HG02852 (cell line): ENCODE measurements around the gene PHKG2.

Experiments
- ATAC-seq: cut with Tn5 transposase; IDR thresholded peaks from one replicate; pipeline ENCODE4 v1.9.1; 2021; ENCODE audit warnings: mild to moderate bottlenecking, moderate library complexity; ENCODE audit not compliant: unreplicated experiment

The PHKG2 gene

DNA sequence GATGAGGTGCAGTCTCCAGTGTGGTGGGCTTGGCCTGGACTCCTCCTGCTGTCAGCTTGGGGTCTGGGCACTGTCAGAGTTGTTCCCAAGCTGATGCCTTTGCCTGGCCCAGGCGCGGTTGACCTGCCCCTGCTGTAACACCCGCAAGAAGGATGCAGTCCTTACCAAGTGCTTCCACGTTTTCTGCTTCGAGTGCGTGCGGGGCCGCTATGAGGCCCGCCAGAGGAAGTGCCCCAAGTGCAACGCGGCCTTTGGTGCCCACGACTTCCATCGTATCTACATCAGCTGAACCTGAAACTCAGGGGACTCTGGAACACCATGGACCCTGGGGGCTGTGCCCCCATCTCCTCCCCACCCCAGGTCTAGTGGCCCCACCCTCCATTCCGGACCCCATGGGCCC lies 25.6 kb downstream of the PHKG2 start:
- ATAC-seq: no peak

DNA sequence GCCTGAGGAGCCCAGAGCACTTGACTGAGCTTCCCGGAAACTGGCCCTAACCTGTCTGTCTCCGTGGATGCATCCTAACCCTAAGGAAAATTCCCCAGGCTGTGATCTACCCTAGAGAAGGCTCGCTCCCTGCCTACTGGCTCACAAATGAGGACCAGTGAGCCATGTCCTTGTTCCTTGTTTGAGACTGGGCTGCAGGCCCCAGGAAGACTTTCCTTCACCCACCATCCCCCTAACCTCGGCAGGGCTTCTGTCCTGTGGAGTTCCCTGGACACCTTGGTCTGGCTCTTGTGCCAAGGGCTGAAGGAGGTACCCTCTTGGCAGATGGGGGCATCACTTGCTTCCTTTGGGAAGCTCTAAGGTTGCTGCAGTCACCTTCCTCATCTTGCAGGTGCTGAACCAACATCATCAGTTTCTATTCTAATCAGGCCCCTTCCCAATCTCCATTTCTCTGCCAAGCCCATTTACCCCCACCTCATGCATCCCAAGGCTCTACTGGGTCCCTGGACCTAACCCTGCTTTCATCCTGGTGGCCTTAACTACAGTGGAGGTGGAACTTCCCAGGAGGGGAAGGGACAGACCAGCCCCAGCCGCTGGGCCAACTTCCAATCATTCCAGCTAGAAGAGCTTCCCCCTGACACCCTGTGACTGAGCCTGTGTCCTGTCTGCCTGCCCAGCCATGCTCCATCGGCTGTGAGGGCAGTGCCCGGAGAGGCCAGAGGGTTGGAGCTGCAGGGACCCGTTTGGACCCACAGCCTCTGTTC lies 26.3 kb downstream of the PHKG2 start:
- no peak for ATAC-seq

DNA sequence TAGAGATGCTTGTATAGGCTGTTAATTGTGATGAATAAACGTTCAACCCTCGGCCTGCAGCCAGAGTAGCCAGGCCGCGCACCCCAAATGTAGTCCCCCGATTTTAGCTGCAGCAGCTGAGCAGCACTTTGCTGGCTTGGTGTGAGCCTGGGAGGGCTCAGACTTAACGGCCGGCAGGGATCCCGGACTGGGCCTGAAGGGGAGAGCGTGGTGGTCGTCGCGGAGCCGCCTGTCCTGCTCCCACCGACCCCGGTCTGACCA lies 26.8 kb downstream of the PHKG2 start:
- no peak for ATAC-seq

DNA sequence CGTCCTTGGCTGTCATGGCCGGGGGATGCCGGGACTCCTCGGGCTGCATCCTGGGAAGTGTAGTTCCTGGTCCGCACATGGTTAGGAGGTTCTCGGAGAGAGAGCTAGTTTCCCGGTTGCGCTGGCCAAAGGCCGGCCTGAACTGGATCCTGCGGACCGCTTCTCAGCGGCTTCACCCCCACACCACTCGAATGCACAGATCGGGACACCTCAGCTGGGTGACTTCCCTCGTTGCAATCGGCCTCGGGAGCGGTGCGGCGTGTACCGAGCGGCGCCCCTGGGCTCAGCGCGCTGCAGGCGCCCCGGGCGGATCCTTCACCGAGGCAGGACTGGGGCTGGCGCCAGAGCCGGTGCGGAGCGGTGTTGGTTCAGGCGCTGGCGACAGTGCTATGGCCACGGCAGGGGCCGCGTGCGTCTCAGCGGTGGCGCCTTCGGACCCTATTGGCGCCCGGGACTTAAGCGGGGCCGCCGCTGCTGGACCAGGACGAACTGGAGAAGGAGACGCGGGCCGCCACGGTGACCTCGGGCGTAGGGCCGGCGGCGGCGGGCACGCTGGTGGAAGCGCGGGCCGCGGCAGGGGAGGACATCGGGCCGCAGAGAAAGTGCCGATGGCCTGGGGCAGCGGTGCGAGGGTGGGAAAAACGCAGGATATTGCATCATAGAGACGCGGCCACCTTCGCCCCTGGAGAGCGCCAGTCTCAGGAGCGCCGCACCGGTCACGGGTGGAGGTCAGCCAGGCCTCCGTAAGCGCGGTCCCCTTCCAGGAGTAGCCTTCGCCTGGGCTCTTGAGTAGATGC lies 27.4 kb downstream of the PHKG2 start:
- peak; percentile 58 for ATAC-seq

DNA sequence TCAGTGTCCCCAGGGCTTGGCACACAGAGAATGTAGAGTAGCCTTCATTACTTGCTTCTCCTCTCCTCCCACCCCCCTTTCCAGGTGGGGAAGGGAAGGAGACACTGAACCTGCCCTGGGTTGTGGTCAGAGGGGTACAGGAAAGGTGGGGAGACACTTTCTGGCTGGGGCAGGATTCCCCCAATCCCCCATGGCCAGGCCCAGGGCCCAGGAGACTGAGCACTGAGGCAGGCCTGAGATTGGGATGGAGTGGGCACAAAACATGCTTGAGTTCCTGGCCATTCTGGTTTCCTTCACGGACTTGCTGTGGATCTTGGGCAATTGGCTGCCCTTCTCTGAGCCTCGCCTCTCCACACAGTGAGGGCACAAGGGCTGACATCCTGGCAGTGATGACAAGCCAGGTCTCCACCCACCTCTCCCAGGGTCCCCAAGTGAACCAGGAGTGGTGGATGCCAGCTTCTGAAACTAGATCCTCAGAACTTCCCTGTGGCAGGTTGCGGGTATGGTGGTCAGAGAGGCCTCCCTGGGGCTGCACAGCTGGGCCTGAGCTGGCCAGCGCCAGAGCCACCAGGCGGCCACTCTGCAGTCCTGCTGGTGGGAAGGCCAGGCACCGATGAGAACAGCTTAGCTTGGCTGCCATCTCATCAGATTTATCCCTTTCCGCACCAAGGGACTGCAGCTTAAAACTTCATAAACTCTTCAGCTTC lies 29.5 kb downstream of the PHKG2 start:
- ATAC-seq: no peak

DNA sequence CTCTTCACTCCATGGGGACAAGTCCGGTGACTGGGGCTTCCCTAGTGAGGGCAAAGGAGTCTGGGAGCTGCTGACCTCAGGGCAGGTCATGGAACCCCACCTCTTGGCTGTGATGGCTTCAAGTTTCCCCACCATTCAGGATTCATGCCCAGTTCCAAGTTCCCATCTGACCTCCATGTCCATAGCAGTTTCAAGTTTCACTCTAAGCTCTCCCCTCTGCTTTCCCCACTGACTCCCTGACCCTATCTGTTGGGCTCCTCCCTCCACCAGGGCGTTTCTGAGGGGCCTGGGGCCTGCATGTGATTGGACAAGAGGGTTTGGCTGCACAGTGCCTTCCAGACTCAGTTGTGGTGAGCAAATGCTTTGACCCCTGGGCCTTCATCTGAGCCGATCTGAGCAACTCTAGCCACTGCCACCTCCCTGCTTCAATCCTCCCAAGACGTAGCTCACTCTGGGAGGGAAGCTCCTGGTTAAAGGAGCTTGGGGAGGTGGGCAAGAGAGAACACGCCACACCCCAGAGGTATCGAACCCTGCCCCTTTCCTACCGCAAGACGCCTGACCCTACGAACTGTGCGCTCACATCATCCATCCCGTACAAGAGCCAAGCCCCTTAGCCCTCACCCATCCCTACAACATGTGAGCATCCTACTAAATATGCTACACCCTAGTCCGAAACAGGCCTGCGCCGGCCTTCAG lies 30.5 kb downstream of the PHKG2 start:
- no peak for ATAC-seq

DNA sequence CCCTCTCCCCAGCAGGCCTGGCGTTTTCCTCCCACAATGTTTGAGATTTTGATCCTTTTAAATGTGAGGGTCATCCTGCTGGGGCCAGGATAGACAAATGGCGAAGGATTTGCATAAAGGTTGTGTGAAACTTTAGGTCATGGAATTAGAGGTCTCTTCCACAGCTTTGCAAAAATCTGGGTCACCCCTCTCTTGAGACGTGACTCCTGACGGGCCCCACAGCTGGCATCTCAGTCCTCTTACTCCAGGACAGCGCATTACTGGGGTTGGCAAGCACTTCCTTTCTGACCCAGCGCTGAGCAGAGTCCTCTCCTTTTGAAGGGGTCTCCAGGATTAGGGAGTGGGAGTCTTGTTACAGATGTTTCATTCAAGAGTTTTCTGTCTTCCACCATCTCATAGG lies 31.4 kb downstream of the PHKG2 start:
- ATAC-seq: no peak

DNA sequence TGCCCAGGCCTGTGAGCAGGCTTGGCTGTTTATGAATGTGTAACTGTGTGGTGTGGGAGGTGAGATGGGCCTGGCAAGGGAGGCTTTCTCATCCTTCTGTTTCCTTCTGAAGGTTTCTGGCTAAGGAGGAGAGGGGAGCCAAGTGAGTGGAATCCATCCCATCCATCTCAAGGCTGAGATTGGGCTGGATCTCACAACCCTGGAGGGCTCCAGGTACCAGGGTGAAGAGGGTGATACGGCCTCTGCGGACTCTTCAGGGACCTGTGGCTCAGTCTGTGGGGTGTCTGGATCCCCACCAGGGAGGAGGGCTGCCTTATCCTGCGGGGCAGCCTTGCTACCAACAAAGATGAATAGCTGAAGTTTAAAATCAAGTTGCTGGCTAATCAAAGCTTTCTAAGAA lies 31.8 kb downstream of the PHKG2 start:
- ATAC-seq: no peak

DNA sequence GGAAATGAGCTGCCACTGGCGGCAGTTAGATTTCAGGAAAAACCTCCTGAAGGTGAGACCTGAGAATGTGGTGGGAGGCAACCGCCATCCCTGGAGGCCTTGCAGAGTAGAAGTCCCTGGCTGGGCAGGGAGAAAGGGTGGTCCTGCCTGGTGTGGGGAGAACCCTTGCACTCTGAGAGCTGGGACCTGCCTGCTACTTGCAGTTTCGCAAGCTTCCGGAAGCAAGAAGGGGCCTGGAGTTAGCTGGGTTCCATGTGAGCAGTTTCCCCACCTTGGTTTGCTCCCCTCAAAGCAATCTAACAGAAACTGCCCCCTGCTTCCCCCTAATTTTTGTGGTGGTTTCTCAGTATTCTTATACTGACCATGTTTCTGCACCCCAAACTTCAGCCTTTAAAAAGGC lies 32.3 kb downstream of the PHKG2 start:
- ATAC-seq: no peak

DNA sequence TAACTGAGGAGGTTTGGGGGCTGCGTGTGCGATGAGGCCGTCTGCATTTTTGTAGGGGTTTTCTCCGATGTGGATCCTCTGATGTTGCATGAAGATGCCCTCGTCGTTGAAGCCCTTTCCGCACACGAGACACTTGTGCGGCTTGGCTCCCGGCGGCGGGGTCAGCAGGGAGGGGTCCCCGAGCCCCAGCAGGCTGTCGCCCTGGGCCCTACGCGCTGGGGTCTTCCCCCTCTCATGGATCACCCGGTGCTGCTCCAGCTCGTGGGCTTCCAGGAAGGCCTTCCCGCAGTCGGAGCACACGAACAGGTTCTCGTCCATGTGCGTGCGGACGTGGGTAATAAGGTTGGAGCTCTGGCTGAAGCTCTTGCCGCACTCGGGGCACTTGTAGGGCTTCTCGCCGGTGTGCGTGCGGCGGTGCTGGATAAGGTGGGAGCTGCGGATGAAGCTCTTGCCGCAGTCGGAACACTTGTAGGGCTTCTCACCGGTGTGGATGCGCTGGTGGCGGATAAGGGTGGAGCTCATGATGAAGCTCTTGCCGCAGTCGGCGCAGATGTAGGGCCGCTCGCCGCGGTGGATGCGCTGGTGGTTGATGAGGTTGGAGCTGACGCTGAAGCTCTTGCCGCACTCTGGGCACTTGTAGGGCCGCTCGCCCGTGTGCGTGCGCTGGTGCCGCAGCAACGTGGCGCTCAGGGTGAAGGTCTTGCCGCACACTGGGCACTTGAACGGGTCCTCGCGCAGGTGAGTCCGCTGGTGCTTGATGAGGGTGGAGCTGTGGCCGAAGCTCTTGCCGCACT lies 34.5 kb downstream of the PHKG2 start:
- ATAC-seq: no peak

DNA sequence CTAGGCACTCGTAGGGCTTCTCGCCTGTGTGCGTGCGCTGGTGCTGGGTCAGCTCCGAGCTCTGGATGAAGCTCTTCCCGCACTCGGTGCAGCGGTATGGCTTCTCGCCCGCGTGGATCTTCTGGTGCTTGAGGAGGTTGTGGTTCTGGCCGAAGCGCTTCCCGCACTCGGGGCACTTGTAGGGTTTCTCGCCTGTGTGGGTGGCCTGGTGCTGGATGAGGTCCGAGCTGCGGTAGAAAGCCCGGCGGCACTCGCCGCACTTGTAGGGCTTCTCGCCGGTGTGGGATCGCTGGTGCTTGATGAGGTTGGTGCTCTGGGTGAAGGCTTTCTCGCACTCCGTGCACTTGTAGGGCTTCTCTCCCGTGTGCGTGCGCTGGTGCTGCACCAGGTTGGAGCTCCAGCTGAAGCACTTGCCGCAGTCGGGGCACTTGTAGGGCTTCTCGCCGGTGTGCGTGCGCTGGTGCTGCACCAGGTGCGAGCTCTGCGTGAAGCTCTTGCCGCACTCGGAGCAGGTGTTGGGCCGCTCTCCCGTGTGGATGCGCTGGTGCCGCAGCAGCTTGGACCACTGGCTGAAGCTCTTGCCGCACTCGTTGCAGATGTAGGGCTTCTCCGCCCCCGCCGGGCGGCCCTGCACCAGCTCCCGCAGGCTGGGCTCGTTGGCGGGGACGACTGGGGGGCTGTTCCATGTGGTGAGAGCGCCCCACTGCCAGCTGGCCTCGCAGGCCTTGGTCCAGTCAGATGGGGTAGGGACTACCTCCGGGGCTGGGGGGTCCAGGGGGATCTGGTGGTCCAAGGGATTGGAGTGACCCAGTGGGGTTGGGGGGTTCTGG lies 35.3 kb downstream of the PHKG2 start:
- no peak for ATAC-seq

DNA sequence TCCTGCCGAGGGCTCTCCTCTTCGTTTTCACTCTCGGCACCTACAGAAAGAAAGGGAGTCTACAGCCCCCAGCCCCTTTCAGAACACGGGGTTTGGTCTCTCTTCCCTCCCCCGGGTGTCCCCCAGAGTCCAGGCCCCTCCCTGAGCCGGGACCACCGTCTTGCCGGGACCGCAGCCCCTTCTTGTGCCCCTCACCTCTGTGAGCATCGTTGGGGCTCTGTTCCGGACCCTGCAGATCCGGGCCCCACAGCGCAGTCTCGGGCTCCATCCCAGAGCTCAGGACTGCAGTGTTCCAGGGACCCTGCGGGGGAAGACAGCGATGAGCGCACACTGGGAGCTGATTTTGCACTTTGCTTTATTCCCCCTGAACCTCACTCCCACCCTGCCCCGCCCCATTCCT lies 36.0 kb downstream of the PHKG2 start:
- ATAC-seq: no peak

DNA sequence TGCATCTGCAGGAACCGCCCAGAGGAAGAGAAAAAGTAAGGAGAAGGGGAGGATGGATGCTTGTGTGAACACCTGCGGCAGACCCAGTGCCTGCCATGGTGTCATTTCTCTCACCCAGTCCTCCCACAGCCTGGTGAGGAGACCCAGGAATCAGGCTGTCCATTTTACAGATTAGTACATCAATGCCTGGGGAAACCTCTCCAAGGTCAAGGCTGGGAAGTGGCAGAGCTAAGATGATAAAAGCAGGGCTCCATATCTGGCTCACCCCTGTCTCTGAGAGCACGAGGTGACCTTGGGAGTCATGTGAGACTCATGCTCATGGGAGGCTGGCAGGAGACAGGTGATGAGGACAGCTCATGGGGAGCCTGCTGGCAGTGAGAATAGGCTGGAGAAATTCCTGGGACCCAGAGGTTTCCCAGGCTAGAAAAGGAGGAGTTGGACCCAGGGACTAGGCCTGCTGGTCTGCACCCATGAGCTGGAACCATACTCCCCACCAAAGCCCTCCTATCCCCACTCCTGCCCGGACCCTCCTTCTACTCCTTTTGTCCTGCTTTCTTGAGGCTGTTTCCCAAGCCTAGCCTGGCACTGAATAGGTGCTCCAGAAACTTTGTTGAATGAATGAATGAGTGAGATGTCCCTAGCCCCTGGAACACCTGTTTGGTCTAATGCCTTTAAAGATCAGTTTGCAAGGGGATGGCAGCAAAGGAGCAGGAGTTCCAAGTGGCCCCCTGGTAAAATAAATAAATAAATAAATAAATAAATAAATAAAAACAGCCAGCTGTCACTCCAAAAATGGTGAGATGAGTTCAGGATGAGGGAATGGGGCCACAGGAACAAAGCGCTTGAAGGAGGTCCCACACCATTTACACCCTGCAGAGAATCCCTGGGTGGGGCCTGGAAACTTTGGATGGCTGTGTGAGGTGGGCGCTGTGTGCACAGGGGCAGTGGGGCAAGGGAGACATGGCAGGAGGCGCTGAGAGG lies 37.2 kb downstream of the PHKG2 start:
- ATAC-seq: no peak

DNA sequence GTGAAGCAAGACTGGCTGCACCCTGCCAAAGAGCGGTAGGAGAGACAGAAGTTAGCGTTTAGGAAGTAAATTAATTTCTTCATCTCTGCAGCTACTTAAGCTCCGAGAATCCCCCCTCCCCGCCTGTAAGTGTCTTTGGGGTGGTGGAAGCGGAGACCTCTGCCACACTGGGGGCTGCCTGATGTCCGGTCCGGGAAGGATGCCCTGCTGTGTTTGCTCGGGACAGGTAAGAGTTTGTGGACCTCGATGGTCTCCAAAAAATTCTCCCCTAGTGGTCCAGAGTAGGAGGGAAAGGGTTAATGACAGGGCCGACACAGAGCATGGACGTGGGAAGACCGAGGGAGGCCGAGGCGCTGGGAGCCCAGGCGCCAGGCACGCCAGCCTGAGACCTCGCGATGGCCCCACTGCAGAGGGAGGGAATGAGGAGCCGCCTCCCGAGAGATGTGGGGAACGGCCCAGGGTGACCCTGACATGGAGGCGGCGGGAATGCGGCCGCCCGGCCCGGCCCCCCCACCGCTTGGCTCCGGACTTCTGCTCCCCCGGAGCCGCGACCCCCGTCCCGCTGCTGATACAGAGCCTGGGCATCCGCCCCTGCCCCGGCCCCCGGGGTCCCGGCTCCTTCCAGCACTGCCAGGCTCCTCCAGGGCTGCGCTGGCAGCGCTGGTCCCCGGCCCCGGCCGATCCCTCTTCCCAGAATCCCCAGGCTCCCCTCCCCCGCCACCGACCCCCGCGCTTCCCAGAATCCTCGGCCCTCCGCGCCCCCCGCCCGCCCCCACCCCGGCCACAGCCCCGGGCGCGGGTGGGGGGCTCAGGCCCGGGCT lies 38.1 kb downstream of the PHKG2 start:
- no peak for ATAC-seq

DNA sequence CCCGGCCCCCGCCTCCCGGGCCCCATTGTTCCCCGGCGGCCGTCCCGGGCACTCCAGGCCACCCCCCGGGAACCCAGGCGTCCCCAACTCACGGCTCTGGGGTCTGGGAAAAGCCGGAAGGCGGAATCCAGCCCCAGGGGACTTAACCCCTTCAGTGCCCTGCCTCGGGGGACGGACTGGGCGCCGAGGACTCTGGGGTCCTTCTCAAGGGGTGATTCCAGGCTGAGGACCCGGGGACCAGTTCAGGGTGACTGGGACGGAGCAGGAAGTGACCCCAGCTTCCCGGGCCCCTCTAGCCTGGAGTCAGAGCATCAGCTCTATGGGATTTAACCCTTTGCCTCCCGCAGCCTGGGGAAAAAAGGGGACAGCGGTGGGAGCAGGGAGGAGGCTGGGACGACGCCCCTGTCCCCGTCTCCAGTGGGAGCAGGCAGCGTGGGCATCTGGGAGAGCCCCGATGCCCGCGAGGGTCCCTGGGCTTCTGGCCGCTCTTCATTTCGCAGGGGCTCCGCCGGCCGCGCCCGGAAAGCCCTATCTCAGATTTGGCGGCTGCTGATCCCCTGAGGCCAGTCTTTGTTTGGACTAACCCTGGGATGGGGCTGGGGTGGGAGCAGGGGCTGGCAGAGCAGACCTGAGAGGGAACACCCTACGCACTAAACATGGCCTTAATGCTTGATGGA lies 38.8 kb downstream of the PHKG2 start, which contains the start of gene ZNF629:
ZNF629 (minus strand) TSS at position 270 of the 677 bp plus-strand sequence. CDS start 2,723 bp downstream, outside the sequence.
- ATAC-seq: no peak

DNA sequence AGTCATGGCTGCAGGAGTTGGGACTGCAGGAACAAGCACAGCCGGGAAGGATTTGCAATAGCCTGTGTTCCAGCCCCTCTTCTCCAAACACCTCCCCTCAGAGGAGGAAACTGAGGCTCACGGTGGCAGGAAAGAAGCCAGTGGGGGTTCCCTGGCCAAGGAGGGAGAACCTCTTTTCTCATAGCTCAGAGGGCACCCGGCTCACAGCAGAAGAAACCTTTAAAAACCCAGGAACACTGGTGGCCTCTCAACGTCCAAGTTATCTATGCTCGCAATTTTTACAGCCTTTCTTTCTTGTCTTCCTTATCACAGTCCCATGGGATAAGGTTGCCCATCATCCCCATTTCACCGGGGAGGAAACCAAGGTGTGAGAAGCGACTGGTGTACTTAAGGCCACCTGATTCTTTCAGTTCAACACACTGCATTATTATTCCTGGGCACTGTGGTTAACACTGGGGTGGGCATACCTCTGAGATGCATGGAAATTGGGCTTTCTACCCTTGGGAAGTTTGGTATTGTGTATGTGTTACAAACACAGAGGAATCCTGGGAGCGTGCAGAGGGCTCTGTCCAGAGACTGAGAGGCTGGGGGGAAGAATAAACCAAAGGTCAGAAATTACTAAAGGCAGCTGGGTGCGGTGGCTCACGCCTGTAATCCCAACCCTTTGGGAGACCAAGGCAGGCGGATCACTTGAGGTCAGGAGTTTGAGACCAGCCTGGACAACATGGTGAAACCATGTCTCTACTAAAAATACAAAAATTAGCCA lies 39.6 kb downstream of the PHKG2 start:
- no peak for ATAC-seq
